ENCODE results near the gene SMCO2.

GRCh38 chr12:27455589-27455988, 9.1 kb downstream of the SMCO2 start:
- TF ChIP-seq CTCF (IDR thresholded peaks at IDR 0.05), result no peak
- TF ChIP-seq POLR2A (IDR thresholded peaks at IDR 0.05), result no peak
- no peak for TF ChIP-seq POLR2AphosphoS5 (IDR thresholded peaks at IDR 0.05)

Data from prostate gland (tissue), 2 donors.